Activated naive CD4-positive, alpha-beta T cell treated with anti-CD3 and anti-CD28 coated beads, Interleukin-2, amount 50 U/mL, for 24 hours (primary cell): ENCODE measurements around the gene MAST1.
A peak's percentile ranks its signal among the peaks of the same experiment; 100 is the strongest.

Experiments used
- H3K27ac Mint-ChIP-seq: one replicate; pipeline ENCODE4 v1.8.0; 2021; ENCODE audit warnings: mild to moderate bottlenecking, mixed read lengths
- H3K27me3 Mint-ChIP-seq: one replicate; pipeline ENCODE4 v1.8.0; 2021; ENCODE audit warnings: mixed read lengths
- H3K36me3 Mint-ChIP-seq: one replicate; pipeline ENCODE4 v1.8.0; 2021; ENCODE audit warnings: mixed read lengths
- H3K4me1 Mint-ChIP-seq: one replicate; pipeline ENCODE4 v1.8.0; 2021; ENCODE audit warnings: mixed read lengths
- H3K4me3 Mint-ChIP-seq: one replicate; pipeline ENCODE4 v1.8.0; 2021; ENCODE audit warnings: mild to moderate bottlenecking, mixed read lengths
- H3K9me3 Mint-ChIP-seq: one replicate; pipeline ENCODE4 v1.8.0; 2021; ENCODE audit warnings: mixed read lengths

Gene MAST1

DNA sequence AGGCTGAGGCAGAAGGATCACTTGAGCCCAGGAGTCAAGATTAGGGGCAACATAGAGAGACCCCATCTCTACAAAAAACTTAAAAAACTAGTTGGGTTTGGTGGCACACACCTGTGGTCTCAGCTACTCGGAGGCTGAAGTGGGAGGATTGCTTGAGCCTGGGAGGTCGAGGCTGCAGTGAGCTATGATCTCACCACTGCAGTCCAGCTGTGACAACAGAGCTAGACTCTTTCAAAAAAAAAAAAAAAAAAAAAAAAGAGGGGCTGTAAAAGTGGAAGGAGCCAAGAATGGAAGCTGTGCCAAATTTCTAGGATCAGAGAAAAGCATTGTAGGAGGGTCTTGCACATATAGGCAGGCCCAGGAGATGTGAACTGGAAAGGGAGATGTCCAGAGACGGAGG is 33.4 kb downstream of the MAST1 start:
- Mint-ChIP-seq H3K27me3 (no peaks in the 10 kb centered on the region), H3K4me1 (peaks cover 5% of the 10 kb centered on the region), H3K4me3 (no peak overlapping the region), H3K36me3 (peaks cover 14% of the 10 kb centered on the region), H3K27ac (no peak overlapping the region), H3K9me3 (peaks cover 5% of the 10 kb centered on the region)

GRCh38 chr19:12872255-12872654 is 33.9 kb downstream of the MAST1 start:
- H3K4me3 Mint-ChIP-seq = no peak overlapping the region
- H3K4me1 Mint-ChIP-seq = peaks cover under 1% of the 10 kb centered on the region
- peaks cover 5% of the 10 kb centered on the region for H3K9me3 Mint-ChIP-seq
- H3K27ac Mint-ChIP-seq = no peak overlapping the region
- H3K36me3 Mint-ChIP-seq = peaks cover 14% of the 10 kb centered on the region
- no peaks in the 10 kb centered on the region for H3K27me3 Mint-ChIP-seq

DNA sequence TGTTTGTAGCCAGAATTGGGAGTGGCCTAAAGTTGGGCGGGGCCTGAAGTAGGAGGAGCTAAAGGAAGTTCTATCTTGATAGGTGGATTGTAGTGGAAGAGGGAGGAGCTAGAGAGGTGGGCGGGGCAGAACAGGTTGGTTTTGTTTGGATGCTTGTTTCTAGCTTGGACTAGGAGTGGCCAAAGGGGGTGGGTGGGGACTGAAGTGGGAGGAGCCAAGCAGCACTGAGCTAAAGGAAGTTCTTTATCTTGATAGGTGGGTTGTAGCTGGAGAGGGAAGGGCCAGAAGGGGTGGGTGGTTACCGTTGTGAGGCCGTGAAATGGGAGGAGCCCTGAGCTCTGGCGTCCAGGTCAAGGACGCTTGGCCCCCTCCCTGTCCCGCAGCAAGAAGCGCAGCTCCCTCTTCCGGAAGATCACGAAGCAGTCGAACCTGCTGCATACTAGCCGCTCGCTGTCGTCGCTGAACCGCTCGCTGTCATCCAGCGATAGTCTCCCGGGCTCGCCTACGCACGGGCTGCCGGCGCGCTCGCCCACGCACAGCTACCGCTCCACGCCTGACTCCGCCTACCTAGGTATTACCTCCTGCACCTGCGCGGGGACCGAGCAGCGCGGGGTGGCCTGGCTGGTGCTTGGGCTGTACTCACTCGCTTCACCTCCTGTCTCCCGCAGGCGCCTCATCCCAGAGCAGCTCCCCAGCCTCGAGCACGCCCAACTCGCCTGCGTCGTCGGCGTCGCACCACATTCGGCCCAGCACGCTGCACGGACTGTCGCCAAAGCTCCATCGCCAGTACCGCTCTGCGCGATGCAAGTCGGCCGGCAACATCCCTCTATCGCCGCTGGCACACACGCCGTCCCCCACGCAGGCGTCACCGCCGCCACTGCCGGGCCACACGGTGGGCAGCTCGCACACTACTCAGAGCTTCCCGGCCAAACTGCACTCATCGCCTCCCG is 34.9 kb downstream of the MAST1 start:
- Mint-ChIP-seq H3K4me3 (peak overlapping the region; percentile 19), H3K4me1 (no peaks in the 10 kb centered on the region), H3K27me3 (no peaks in the 10 kb centered on the region), H3K9me3 (peaks cover 5% of the 10 kb centered on the region), H3K36me3 (peaks cover 14% of the 10 kb centered on the region), H3K27ac (no peak overlapping the region)

DNA sequence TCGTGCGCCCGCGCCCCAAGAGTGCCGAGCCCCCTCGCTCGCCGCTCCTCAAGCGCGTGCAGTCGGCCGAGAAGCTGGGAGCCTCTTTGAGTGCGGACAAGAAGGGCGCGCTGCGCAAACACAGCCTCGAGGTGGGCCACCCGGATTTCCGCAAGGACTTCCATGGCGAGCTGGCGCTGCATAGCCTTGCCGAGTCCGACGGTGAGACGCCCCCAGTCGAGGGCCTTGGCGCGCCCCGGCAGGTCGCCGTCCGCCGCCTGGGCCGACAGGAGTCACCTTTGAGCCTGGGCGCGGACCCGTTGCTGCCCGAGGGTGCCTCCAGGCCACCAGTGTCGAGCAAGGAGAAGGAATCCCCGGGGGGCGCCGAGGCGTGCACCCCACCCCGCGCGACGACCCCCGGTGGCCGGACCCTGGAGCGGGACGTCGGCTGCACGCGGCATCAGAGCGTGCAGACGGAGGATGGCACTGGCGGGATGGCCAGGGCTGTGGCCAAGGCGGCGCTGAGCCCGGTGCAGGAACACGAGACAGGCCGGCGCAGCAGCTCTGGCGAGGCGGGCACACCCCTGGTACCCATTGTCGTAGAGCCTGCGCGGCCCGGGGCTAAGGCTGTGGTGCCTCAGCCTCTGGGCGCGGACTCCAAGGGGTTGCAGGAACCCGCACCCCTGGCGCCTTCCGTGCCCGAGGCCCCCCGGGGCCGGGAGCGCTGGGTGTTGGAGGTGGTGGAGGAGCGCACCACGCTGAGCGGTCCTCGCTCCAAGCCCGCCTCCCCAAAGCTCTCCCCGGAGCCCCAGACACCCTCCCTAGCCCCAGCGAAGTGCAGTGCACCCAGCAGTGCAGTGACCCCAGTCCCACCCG is 35.8 kb downstream of the MAST1 start:
- H3K36me3 Mint-ChIP-seq = peaks cover 14% of the 10 kb centered on the region
- no peaks in the 10 kb centered on the region for H3K27me3 Mint-ChIP-seq
- H3K27ac Mint-ChIP-seq = no peak overlapping the region
- H3K9me3 Mint-ChIP-seq = peaks cover 5% of the 10 kb centered on the region
- no peaks in the 10 kb centered on the region for H3K4me1 Mint-ChIP-seq
- H3K4me3 Mint-ChIP-seq = no peak overlapping the region

DNA sequence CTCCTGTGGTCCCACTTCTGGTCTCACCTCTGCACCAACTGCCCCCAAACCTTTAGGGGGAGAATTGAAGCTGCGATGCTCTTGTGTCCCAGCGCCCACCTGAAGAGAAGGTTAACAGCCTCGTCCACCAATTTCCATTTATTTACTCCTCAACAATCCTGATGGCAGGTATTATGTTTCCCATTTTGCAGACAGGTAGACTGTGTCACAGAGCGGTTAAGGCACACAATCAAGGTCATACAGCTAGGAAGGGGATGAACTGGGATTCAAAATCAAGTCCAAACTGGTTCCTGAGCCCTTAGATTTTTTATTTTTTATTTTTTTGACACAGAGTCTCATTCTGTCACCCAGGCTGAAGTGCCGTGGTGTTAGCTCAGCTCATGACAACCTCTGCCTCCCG is 36.8 kb downstream of the MAST1 start:
- Mint-ChIP-seq H3K27me3 (no peaks in the 10 kb centered on the region), H3K36me3 (peaks cover 14% of the 10 kb centered on the region), H3K27ac (no peak overlapping the region), H3K4me1 (peaks cover 5% of the 10 kb centered on the region), H3K9me3 (peaks cover 5% of the 10 kb centered on the region), H3K4me3 (no peak overlapping the region)

- H3K36me3 Mint-ChIP-seq = no peaks in the 10 kb centered on the region
- H3K27me3 Mint-ChIP-seq = no peaks in the 10 kb centered on the region
- H3K4me1 Mint-ChIP-seq = peaks cover 20% of the 10 kb centered on the region
- H3K9me3 Mint-ChIP-seq = no peaks in the 10 kb centered on the region
- H3K4me3 Mint-ChIP-seq = peak overlapping the region; percentile 89
- peak overlapping the region; percentile 55 for H3K27ac Mint-ChIP-seq
Observed at GRCh38 chr19:12880551-12881171, 42.3 kb downstream of the MAST1 start.

- Mint-ChIP-seq H3K27ac (peak within 1 kb of the TSS; percentile 83), H3K4me1 (peaks cover 20% of the 10 kb centered on the region), H3K36me3 (no peaks in the 10 kb centered on the region), H3K27me3 (no peaks in the 10 kb centered on the region), H3K4me3 (peak within 1 kb of the TSS; percentile 89), H3K9me3 (no peaks in the 10 kb centered on the region)
Observed at GRCh38 chr19:12881172-12881808, 43.0 kb downstream of the MAST1 start, which contains the start of gene DNASE2. TSS of gene DNASE2 (minus strand) at chr19:12881449. CDS start at chr19:12881375, 74 bp downstream.

DNA sequence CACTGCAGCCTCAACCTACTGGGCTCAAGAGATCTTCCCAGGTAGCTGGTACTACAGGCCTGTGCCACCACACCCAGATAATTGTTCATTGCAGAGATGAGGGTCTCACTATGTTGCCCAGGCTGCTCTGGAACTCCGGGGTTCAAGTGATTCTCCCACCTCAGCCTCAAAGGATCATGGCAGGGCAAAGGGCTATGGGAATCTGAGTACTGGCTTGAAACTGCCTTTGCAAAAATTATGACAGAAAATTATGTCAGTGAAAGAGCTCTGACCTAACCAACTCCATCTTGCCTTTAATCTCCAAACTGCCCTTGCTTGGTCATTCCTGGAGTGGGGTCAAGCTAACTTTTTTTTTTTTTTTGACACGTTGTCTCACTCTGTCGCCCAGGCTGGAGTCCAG is 44.3 kb downstream of the MAST1 start:
- Mint-ChIP-seq H3K4me1 (peaks cover 24% of the 10 kb centered on the region), H3K27me3 (no peaks in the 10 kb centered on the region), H3K4me3 (peak overlapping the region; percentile 89), H3K27ac (no peak overlapping the region), H3K9me3 (no peaks in the 10 kb centered on the region), H3K36me3 (no peaks in the 10 kb centered on the region)

DNA sequence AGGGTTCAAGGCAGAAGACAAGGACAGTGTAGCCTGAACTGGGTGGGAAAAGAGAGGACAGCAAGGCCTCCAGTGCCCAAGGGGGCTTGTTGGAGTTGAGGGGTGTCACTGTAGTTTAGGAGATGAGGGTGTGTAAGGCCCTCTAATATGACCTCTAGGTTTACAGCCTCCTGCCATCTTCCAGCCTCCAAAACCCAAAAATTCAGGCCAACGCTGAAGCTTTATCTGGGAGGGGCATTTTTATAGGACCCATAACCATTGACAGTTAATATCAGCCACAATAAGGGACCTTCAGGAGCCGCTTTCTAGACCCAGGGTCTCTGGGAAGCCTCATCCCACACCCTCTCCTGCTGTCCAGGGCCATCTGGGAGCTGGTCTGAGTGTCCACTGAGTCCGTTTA is 45.9 kb downstream of the MAST1 start:
- Mint-ChIP-seq H3K4me1 (peaks cover 27% of the 10 kb centered on the region), H3K27me3 (no peaks in the 10 kb centered on the region), H3K9me3 (no peaks in the 10 kb centered on the region), H3K27ac (no peak overlapping the region), H3K36me3 (no peaks in the 10 kb centered on the region), H3K4me3 (no peak overlapping the region)

DNA sequence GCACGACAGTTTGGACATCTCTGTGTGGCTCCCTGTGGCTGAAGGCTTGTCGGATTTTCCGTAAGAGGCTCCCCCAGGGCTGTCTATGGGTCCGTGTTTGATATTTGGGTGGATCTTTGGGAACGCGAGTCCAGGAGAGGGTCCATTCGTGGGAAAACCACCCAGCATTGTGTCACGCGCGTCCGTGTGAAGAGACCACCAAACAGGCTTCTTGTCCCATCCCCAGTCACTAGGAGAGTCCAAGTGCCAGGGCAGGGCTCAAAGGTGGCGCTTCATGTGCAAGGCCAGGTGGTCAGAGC is 46.3 kb downstream of the MAST1 start:
- H3K36me3 Mint-ChIP-seq = no peaks in the 10 kb centered on the region
- no peaks in the 10 kb centered on the region for H3K27me3 Mint-ChIP-seq
- H3K4me1 Mint-ChIP-seq = peaks cover 26% of the 10 kb centered on the region
- no peak overlapping the region for H3K27ac Mint-ChIP-seq
- H3K4me3 Mint-ChIP-seq = peak overlapping the region; percentile 89
- H3K9me3 Mint-ChIP-seq = no peaks in the 10 kb centered on the region

DNA sequence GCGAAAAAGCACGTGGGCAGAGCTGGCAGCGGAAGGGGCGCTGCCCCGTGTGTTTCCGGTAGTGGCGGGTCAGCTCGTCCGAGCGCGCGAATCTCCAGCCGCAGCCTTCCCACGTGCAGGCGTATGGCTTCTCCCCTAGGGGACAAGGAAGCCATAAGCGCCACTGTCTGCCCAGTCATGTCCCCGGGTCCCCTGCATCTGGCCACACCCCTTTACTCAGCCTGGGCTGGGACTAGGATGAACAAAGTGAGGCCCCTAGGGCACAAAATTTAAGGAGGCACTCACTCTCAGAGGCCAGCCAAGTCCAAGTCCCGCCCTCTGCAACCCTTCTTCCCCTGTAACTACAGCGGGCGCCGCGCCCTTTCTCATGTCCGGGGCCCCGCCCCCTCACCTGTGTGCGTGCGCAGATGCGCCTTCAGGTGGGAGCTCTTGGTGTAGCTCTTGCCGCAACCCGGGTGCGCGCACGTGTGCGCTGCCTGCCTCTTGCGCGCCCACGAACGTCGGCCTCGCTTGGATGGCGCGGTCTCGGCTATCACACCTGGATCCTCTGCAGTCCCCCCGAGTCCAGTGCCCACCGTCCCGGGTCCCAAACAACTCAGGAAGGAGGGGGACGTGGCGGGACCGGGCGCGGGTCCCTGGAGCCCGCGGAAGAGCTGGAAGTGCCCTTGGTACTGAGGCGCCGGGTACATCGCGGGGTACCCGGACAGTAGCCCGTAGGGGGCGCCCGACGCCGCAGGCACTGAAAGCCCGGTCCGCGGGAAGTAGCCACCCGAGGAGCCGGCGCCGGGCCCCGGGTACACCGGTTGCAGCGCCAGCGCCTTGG is 46.8 kb downstream of the MAST1 start:
- Mint-ChIP-seq H3K4me1 (peaks cover 21% of the 10 kb centered on the region), H3K27me3 (no peaks in the 10 kb centered on the region), H3K36me3 (no peaks in the 10 kb centered on the region), H3K4me3 (peak overlapping the region; percentile 89), H3K9me3 (no peaks in the 10 kb centered on the region), H3K27ac (peak overlapping the region; percentile 79)

DNA sequence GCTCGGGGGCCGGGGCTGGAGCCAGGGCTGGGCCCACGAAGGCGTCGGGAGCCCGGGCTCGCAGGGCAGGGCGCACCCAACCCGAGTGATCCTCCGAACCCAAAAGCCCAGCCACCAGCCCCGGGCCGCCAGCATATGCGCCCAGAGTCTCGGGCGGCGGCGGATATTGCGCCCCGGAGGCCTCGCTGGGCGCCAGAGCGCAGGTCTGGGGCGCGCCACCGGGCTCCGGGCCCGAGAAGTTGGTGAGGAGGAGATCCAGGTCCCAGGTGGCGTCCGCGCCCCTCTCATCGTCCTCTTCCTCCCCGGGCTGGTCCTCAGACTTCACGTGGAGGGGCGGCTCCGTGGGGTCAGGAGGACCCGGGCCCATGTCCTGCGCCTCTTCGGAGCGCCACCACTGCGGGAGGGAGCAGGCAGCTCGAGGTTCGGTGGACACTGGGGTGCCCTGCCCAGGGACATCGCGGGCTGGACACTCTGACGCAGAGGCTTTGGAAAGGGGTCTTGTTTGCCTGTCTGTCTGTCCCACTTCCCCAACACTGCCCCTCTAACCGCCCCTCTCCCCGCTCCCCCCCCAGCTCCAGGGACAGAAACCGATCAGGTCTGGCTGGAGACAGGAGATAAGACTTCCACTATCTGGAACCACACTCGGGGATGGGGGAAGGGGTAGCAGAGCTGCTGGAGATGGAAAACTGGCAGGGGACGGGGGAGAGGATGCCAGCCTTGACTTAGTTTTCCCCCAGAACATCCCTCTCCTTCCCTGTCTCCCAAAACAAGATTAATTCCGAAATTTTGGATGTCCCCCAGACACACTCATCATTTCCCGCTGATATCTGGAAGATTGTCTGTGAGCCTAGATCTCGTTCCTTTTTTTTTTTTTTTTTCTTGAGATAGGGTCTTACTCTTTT is 47.7 kb downstream of the MAST1 start:
- Mint-ChIP-seq H3K9me3 (no peaks in the 10 kb centered on the region), H3K4me1 (peaks cover 21% of the 10 kb centered on the region), H3K27ac (no peak overlapping the region), H3K27me3 (no peaks in the 10 kb centered on the region), H3K36me3 (peaks cover 1% of the 10 kb centered on the region), H3K4me3 (peak overlapping the region; percentile 59)

GRCh38 chr19:12886651-12886968 is 48.3 kb downstream of the MAST1 start:
- H3K4me3 Mint-ChIP-seq = peak overlapping the region; percentile 59
- H3K4me1 Mint-ChIP-seq = peaks cover 23% of the 10 kb centered on the region
- H3K27me3 Mint-ChIP-seq = no peaks in the 10 kb centered on the region
- H3K36me3 Mint-ChIP-seq = peaks cover 3% of the 10 kb centered on the region
- H3K9me3 Mint-ChIP-seq = no peaks in the 10 kb centered on the region
- no peak overlapping the region for H3K27ac Mint-ChIP-seq
